NCI-H510A treated with DMSO at 0.1 percent for 48 hours (cell line): ENCODE results near the gene DLG2.
"Not testable (repeated sequence)": the region's sequence is repeated elsewhere in the genome, so short reads cannot be mapped to it uniquely, and the experiment has no call there.

ENCODE experiments used
- DNase-seq: peaks from one replicate; lab custom pipeline; 2025; lab: John Stamatoyannopoulos, UW

Gene DLG2

DNA sequence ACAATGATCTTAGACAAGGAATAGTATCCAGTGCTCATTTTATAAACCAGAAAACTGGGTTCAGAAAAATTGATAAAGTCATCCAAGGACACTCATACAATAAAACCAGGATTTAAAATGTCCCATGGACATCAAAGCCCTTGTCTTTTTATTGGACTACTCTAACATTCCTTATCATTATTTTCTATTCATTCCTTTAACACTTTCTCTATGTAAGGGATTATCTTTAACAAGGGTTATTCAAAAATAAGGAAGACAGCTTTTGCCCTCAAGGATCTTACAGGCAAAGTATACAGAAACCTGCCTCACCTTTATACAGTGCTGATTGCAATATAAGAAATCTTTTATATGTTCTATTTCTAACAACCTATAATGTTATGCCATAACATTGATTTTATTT, 790.8 kb downstream of the DLG2 start:
- no peak for DNase-seq

GRCh38 chr11:84833488-84834088, 793.6 kb downstream of the DLG2 start:
- no peak for DNase-seq

- DNase-seq, result no peak
Observed at GRCh38 chr11:84830372-84830771, 796.8 kb downstream of the DLG2 start.

- DNase-seq, result no peak
Observed at GRCh38 chr11:84829162-84829561, 798.0 kb downstream of the DLG2 start.

- no peak for DNase-seq
Observed at GRCh38 chr11:84828616-84829015, 798.5 kb downstream of the DLG2 start.

GRCh38 chr11:84825106-84825660, 802.0 kb downstream of the DLG2 start:
- peak; percentile 22 for DNase-seq

DNA sequence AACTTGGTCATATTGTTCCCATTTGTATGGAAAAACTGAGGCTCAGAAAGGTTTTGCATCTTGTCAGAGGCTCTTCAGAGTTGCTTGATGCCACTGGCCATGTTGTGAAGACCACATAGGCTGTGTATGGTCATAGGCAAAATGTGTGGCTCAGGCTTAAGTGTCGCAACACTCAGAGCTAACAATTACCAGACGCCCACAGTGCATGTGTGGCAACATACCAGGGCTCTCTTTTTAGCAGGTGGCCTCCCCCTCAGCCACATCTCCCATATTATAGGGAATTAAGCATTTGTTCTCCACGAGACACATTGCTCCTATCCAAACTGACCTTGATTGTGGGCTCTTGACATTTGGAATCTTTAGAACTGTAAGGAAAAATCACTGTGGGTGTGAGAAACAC, 802.5 kb downstream of the DLG2 start:
- no peak for DNase-seq

DNA sequence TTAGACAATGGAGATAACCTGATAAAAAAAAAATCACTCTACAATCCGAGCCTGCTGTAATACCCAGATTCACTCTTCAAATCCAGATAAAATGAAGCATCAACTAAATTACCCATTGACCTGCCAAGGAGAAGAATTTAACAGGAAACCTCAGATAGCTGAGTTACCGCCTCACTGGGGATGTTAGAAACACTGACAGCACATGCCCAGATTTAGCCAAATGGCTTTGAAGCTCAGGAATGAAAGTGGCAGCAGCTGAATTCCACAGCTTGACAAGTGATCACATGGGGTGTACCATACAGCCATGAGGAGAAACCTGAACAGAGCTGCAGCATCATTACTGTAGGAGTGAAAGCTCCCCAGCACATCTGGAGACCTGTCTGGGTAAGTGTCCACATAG, 807.6 kb downstream of the DLG2 start:
- no peak for DNase-seq

DNA sequence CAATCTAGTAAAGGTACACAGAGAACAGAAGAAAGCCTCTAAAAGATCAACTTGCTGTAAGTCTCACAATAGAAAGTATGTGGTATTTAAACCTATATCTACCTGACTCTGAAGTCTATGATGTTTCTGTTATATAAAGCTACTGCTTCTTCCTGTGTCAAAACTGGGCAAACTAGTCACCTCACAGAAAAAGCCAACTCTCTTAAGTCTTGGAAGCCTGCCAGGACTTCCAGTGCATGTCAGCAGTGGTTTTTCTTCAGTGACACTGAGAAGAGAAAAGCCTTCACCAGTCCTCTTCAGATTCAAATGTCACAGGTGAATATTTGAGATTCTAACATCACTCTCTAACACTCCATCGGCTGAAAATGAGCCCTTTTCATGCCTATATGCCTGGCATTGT, 808.0 kb downstream of the DLG2 start:
- peak; percentile 45 for DNase-seq

GRCh38 chr11:84817998-84818397, 809.1 kb downstream of the DLG2 start:
- DNase-seq, result no peak

DNA sequence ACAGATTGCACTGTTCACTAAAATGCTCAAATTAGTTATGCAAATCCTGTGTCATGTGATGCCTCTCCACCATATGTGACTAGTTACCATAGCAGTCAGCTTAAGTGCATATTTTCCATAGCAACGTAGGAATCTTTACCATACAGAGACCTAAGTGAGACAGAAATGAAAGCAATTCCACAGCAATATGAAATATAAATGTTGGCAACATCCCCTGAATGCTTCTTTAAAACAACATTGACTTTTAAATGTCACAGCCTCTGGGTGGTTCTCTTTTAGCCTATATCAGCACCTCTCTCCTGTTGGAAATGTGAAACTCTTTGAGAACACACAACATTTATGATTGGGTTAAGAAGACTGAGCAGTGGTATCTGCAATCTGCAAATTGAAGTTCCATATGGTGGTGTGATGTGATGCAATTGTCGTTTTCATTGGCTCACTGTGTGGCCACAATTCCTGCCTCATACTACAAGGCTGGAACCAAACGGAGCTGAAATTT, 814.6 kb downstream of the DLG2 start:
- no peak for DNase-seq

DNA sequence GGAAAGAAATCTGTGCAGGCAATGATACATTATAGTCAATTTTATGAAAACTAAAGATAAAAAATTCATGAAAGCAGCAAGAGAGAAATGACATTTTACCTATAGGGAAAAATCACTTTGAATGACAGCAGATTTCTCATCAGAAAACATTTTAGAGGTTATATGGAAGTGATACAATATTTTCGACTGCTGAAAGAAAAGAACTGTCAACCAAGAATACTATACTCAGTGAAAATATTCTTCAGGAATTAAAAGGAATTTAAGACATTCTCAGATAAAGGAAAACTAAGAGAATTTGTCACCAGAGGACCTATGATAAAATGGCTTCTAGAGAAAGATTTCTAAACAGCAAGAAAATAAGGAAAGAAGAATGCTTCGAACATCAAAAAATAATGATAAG, 820.8 kb downstream of the DLG2 start:
- DNase-seq, result no peak

- no peak for DNase-seq
Observed at GRCh38 chr11:84804041-84804440, 823.1 kb downstream of the DLG2 start.

DNA sequence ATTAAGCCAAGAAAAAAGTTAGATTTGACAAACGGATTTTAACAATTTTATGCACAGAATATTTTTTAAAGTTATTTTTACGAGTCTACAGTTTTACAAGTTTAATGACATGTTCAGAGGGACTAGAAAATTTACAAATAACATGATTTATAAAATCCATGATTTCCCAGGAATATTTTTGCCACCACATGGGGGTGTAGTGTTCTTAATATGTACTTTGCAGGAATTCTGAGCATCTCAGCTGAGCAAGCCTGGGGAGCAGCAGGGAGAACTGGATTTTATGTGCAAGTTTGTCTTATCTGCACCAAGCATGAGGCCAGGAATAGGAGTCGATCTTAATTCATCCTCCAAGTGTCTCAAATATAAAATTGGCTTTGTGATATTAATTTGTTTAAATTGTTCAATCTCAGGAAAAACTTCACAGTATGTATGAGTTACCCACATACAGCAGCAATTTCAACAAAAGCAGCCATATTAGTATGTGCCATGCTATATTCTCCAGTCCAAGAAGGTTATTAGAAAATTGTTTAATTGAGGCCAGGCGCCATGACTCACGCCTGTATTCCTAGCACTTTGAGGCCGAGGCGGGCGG, 826.3 kb downstream of the DLG2 start:
- no peak for DNase-seq

DNA sequence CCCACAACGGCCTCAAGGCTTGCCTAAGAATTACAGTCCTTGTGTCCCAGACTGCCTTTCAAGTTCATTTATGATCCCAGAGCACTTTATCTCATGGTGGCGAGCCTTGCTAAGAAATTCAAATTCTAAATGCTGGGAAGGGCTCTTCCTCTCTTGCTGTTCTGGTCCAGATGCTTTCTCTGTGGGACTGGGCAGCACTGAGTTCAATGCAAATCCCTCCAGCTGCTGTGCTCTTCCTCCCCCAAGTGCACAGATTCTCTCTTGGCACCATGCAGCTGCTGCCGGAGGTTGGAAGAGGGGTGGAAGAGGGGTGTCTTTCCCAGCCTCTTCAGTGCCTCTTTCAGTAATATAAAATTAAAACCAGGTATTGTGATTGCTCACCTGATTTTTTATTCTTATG, 828.0 kb downstream of the DLG2 start:
- no peak for DNase-seq

- DNase-seq, result no peak
Observed at GRCh38 chr11:84795698-84796097, 831.4 kb downstream of the DLG2 start.

DNA sequence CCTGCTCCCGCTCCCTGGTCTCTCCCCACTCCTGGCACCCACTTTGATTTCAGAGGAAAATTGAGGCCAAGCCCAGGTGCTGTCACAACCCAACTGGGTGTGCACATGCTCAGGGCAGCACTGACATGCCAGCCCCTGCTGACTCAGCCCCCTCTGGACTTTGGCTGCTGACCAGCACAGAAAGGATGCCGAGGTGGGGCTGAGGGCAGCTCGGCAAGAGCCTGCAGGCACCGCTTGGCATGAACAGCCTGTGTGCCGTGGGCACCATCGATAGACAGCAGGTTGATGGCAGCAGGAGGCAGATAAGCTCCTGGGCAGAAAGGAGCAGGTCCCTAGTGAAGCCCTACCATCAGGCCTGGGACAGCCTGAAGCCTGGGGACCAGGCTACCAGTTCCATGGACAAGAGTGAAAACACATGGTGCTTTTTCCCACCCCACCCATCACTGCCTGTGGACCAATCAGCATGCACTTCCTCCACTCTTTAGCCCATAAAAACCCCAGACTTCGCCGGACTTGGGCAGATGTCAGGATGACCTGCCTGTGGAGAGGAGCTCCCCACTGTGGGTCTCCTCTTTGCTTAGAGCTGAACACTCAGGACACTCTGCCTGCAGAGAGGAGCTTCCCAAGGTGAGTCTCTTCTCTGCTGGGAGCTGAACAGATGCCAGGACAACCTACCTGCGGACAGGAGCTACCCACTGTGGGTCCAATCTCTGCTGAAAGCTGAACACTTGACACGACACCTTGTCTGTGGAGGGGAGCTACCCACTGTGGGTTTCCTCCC, 832.3 kb downstream of the DLG2 start:
- no peak for DNase-seq

- DNase-seq, result no peak
Observed at GRCh38 chr11:84793318-84793717, 833.8 kb downstream of the DLG2 start.

DNA sequence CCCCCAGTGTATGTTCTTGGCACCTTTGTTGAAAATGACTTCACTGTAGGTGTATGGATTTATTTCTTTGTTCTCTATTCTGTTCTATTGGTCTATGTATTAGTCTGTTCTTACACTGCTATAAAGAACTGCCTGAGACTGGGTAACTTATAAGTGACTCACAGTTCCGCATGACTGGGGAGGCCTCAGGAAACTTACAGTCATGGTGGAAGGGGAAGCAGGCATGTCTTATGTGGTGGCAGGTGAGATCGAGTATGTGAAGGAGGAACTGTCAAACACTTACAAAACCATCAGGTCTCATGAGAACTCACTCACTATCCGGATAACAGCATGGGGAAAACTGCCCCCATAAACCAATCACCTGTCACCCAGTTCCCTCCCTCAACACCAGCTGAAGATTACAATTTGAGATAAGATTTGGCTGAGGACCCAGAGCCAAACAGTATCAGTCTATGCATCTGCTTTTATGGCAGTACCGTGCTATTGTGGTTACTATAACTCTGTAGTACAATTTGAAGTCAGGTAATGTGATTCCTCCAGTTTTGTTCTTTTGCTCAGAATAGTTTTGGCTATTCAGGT, 836.2 kb downstream of the DLG2 start:
- DNase-seq, result no peak

- DNase-seq, result no peak
Observed at GRCh38 chr11:84788220-84788619, 838.9 kb downstream of the DLG2 start.

GRCh38 chr11:84784158-84784557, 843.0 kb downstream of the DLG2 start:
- not testable (repeated sequence) for DNase-seq

- DNase-seq, result peak; percentile 55
Observed at GRCh38 chr11:84780689-84781293, 846.4 kb downstream of the DLG2 start.
